Lower lobe of right lung (tissue), 2 donors: ENCODE data around the gene ITGAD. TPM values are rescaled to one million over a fixed set of nuclear protein-coding genes. Genes with fewer than 3 reads are reported as not detected.

Source experiments
- ATAC-seq, 2 donors: fragments of 200-7000 bp; cut with Tn5 transposase; one replicate each; pipeline ENCODE4 v1.9.1; 2020 to 2022; ENCODE audit warnings: mild to moderate bottlenecking in 2 of 2, moderate library complexity in 2 of 2
- DNase-seq: peaks from one replicate; pipeline ENCODE4 v3.0.0-alpha.2; 2020
- H3K27ac ChIP-seq: fragments of 200-600 bp; one replicate; pipeline ENCODE4 v1.8.0; 2022
- H3K27me3 ChIP-seq: fragments of 200-600 bp; one replicate; pipeline ENCODE4 v1.8.0; 2022; ENCODE audit warnings: low read depth
- H3K36me3 ChIP-seq: fragments of 200-600 bp; one replicate; pipeline ENCODE4 v1.8.0; 2022; ENCODE audit warnings: mild to moderate bottlenecking
- H3K4me1 ChIP-seq: fragments of 200-600 bp; one replicate; pipeline ENCODE4 v1.8.0; 2022
- H3K4me3 ChIP-seq: fragments of 200-600 bp; one replicate; pipeline ENCODE4 v1.8.0; 2022; ENCODE audit warnings: mild to moderate bottlenecking
- H3K9me3 ChIP-seq: fragments of 200-600 bp; one replicate; pipeline ENCODE4 v1.8.0; 2022
- intact Hi-C: fragments of 100-400 bp; cut with DNase I; formaldehyde crosslinking; loops from one replicate; pipeline ENCODE4 v1.11.0; 2022
- total RNA-seq: library from RNA; stranded (reverse); fragmentation: NEBNext Ultra II Directional; extraction: Animal tissue kit (Norgen Biotek cat#: 25700); gene quantifications from one replicate; pipeline ENCODE4 v1.2.1, GENCODE V29; 2021
- TF ChIP-seq, protein P1 (sequence below): fragments of 200-600 bp; IDR thresholded peaks from one replicate; pipeline ENCODE4 v1.8.0; 2022; ENCODE audit warnings: antibody characterized with exemption, mild to moderate bottlenecking
- donor health status: DM: no; HTN: yes; CAD: no; lungs with severe emphysema.

ITGAD gene
- total RNA-seq, 1 donor from 2014 or later = 0.62 TPM

DNA sequence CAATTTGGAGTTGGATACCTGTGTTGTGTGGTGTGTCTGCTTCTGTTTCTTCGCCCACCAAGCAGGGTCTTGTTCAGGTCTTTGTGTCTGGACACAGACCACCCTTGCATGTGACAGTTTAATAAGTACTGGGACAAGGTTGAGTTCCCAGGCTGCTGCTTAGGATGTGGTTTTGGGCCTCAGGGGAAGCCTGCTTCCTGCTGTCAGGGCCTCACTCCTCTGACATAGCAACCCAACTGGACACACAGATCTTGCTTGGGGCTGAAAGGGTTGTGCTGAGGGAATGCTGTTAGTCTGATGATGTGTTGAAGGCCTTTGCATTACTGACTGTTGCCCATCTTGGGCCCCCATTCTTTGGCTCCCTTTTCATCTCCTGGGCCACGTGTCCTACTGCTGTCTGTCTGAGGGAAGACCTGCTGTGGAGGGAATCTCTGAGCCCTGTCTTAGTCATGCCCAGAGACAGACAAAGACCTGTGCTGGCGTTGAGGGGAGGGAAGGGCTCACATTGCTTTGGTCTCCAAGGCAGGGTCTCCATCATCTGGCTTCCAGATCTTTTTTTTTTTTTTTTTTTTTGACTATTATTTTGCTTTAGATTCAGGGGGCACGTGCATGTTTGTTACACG is 74.1 kb downstream of the ITGAD start:
- no peak overlapping the region for H3K4me3 ChIP-seq
- no peaks in the 10 kb centered on the region for H3K27me3 ChIP-seq
- DNase-seq = no peak
- H3K4me1 ChIP-seq = peaks cover 12% of the 10 kb centered on the region
- no peak for ATAC-seq
- no peaks in the 10 kb centered on the region for H3K9me3 ChIP-seq
- H3K36me3 ChIP-seq = peaks cover 46% of the 10 kb centered on the region
- no peak overlapping the region for H3K27ac ChIP-seq
- TF ChIP-seq, protein P1, sequence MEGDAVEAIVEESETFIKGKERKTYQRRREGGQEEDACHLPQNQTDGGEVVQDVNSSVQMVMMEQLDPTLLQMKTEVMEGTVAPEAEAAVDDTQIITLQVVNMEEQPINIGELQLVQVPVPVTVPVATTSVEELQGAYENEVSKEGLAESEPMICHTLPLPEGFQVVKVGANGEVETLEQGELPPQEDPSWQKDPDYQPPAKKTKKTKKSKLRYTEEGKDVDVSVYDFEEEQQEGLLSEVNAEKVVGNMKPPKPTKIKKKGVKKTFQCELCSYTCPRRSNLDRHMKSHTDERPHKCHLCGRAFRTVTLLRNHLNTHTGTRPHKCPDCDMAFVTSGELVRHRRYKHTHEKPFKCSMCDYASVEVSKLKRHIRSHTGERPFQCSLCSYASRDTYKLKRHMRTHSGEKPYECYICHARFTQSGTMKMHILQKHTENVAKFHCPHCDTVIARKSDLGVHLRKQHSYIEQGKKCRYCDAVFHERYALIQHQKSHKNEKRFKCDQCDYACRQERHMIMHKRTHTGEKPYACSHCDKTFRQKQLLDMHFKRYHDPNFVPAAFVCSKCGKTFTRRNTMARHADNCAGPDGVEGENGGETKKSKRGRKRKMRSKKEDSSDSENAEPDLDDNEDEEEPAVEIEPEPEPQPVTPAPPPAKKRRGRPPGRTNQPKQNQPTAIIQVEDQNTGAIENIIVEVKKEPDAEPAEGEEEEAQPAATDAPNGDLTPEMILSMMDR = no peak
- intact Hi-C loops = no loop called here

- Histone ChIP-seq H3K27me3 (no peaks in the 10 kb centered on the region), H3K9me3 (no peaks in the 10 kb centered on the region), H3K4me1 (peaks cover 15% of the 10 kb centered on the region), H3K36me3 (peaks cover 40% of the 10 kb centered on the region), H3K4me3 (no peak overlapping the region), H3K27ac (no peak overlapping the region)
- DNase-seq (no peak), ATAC-seq (no peak)
- intact Hi-C loops = no loop called here
- TF ChIP-seq, protein P1 = no peak
These were observed 74.7 kb downstream of the ITGAD start for GRCh38 chr16:31467858-31468257.

DNA sequence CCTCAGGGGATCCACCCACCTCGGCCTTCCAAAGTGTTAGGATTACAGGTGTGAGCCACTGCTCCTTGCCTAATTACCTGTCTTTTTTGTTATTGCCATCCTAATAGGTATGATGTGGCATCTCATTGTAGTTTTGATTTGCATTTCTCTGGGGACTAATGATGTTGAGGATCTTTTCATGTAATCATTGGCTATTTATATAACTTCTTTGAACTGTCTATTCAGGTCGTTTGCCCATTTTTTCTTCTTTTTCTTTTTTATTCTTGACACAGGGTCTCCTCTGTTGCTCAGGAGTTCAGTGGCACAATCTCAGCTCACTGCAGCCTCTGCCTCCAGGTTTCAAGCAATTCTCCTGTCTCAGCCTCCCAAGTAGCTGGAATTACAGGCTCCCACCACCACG is 77.5 kb downstream of the ITGAD start:
- Histone ChIP-seq H3K4me1 (peaks cover 24% of the 10 kb centered on the region), H3K4me3 (no peak overlapping the region), H3K27ac (peak overlapping the region; percentile 89), H3K36me3 (peaks cover 38% of the 10 kb centered on the region), H3K9me3 (no peaks in the 10 kb centered on the region), H3K27me3 (no peaks in the 10 kb centered on the region)
- intact Hi-C loops = no loop called here
- TF ChIP-seq, protein P1 = no peak
- ATAC-seq = no peak
- no peak for DNase-seq

- no peak for DNase-seq
- Histone ChIP-seq H3K36me3 (peaks cover 33% of the 10 kb centered on the region), H3K4me1 (peaks cover 29% of the 10 kb centered on the region), H3K4me3 (peak overlapping the region; percentile 64), H3K27ac (peak overlapping the region; percentile 89), H3K27me3 (no peaks in the 10 kb centered on the region), H3K9me3 (no peaks in the 10 kb centered on the region)
- TF ChIP-seq, protein P1 = no peak
- intact Hi-C loops = no loop called here
- no peak for ATAC-seq
These were observed 78.2 kb downstream of the ITGAD start for GRCh38 chr16:31471241-31471874.

GRCh38 chr16:31471875-31472708 is 79.0 kb downstream of the ITGAD start, which contains the start of gene TGFB1I1:
Gene TGFB1I1 (plus strand): TSS chr16:31472152. CDS start chr16:31472189, 37 bp downstream.
- intact Hi-C loops = no loop called here
- Histone ChIP-seq H3K9me3 (no peaks in the 10 kb centered on the region), H3K36me3 (peaks cover 25% of the 10 kb centered on the region), H3K4me3 (peak within 1 kb of the TSS; percentile 64), H3K27ac (peak within 1 kb of the TSS; percentile 89), H3K4me1 (peaks cover 29% of the 10 kb centered on the region), H3K27me3 (no peaks in the 10 kb centered on the region)
- DNase-seq (no peak), ATAC-seq (peak; percentile 41 to 55)
- TF ChIP-seq, protein P1 = no peak
